ENCODE measurements around the gene PPM1D. TPM values are rescaled to one million over a fixed set of nuclear protein-coding genes. Genes with fewer than 3 reads are reported as not detected.

The PPM1D gene
- total and polyA plus RNA-seq, 2 of the 13 experiments (the other 11 are each of a cell fraction or from before 2014, with no cell fraction given), result 8.0 to 26.2 TPM

- TF ChIP-seq REST (IDR thresholded peaks at IDR 0.05; ENCODE audit: borderline replicate concordance in 1 of 2, low read depth in 1 of 2, low read length in 2 of 2) (no peak), GTF2F1 (IDR thresholded peaks at IDR 0.05; ENCODE audit: low read length) (no peak), FIP1L1 (IDR thresholded peaks at IDR 0.05; ENCODE audit: borderline replicate concordance, insufficient read depth, low read depth, low read length) (no peak), ZNF557 (CRISPR knock-in tag; IDR thresholded peaks at IDR 0.05) (no peak)
These were observed 19.0 kb downstream of the PPM1D start (continued) for GRCh38 chr17:60618854-60619526.

- H3K79me2 ChIP-seq (ENCODE audit: insufficient read depth, low read length), result peaks cover 55% of the 10 kb centered on the region
- H3K4me2 ChIP-seq (ENCODE audit: low read depth, low read length), result no peak overlapping the region
- no peak for DNase-seq (ENCODE audit: low spot score)
- ATAC-seq, result no peak
- H3K36me3 ChIP-seq (replicated peaks in 1 of 2; ENCODE audit: control insufficient read depth in 1 of 2, insufficient read depth in 2 of 2, low read length in 2 of 2), result peaks cover 7 to 22% of the 10 kb centered on the region in 2 experiments
- WGBS (ENCODE audit: low lambda C conversion rate), result 98% methylated on average over 2 of the region's 2 CpGs
- FAIRE-seq, result no peak
- peaks cover 2% of the 10 kb centered on the region; the same call in 1 of the 2 replicates for H4K20me1 ChIP-seq (ENCODE audit: insufficient read depth, low read length)
- H3K4me1 ChIP-seq (ENCODE audit: insufficient read depth, low read length), result peaks cover 8% of the 10 kb centered on the region
- no peak overlapping the region for H3K9ac ChIP-seq (ENCODE audit: insufficient read depth, low read depth, low read length)
- BruUV-seq (replicated peaks), result no TSS peak
- POLR2A ChIA-PET, result no interaction called here
- CTCF ChIA-PET (ENCODE audit: low intra/inter-chr PET ratio, low total read pairs), result no interaction called here
- intact Hi-C loops (cut with micrococcal nuclease; ENCODE audit: unreplicated experiment), result no loop called here
- no peaks in the 10 kb centered on the region for H3K9me3 ChIP-seq (ENCODE audit: low read length)
- no peak overlapping the region for H2AFZ ChIP-seq (ENCODE audit: low read length)
- H3K27me3 ChIP-seq (ENCODE audit: control insufficient read depth in 1 of 2, insufficient read depth in 2 of 2, low read length in 2 of 2), result no peaks in the 10 kb centered on the region
- H3K4me3 ChIP-seq (replicated peaks in 1 of 3; ENCODE audit: insufficient read depth in 1 of 3, low read depth in 2 of 3, low read length in 3 of 3), result no peak overlapping the region
- H3K27ac ChIP-seq (ENCODE audit: extremely low read length, insufficient read depth, low read length), result no peak overlapping the region
- in situ Hi-C loops (cut with HindIII; ENCODE audit: extremely low pct_ligation_motif_present, low pct_unique_long_range_greater_than_20kb), result no loop called here
- TF ChIP-seq SIX1 (CRISPR knock-in tag; IDR thresholded peaks at IDR 0.05; ENCODE audit: borderline replicate concordance) (no peak), ZFYVE20 (CRISPR knock-in tag; IDR thresholded peaks at IDR 0.05; ENCODE audit: borderline replicate concordance, low read depth) (no peak), SPEN (CRISPR knock-in tag; IDR thresholded peaks at IDR 0.05; ENCODE audit: low read depth) (no peak), HES4 (CRISPR knock-in tag; IDR thresholded peaks at IDR 0.05; ENCODE audit: borderline replicate concordance) (no peak), ZBTB7B (CRISPR knock-in tag; IDR thresholded peaks at IDR 0.05) (no peak), ZNF788 (CRISPR knock-in tag; IDR thresholded peaks at IDR 0.05; ENCODE audit: borderline replicate concordance) (no peak), FLYWCH1 (CRISPR knock-in tag; IDR thresholded peaks at IDR 0.05) (no peak), ZNF232 (CRISPR knock-in tag; IDR thresholded peaks at IDR 0.05; ENCODE audit: borderline replicate concordance) (no peak), ZSCAN9 (CRISPR knock-in tag; IDR thresholded peaks at IDR 0.05; ENCODE audit: borderline replicate concordance) (no peak), ATF5 (CRISPR knock-in tag; IDR thresholded peaks at IDR 0.05; ENCODE audit: low read depth) (no peak), TCF7L2 (IDR thresholded peaks at IDR 0.05; ENCODE audit: low read depth, low read length) (no peak), ZSCAN31 (CRISPR knock-in tag; IDR thresholded peaks at IDR 0.05; ENCODE audit: low read depth) (no peak), KLF16 (CRISPR knock-in tag; IDR thresholded peaks at IDR 0.05) (no peak), IRF9 (CRISPR knock-in tag; IDR thresholded peaks at IDR 0.05; ENCODE audit: borderline replicate concordance) (no peak), SMARCE1 (IDR thresholded peaks at IDR 0.05; ENCODE audit: borderline replicate concordance) (no peak)
These were observed 23.0 kb downstream of the PPM1D start for GRCh38 chr17:60622961-60623360.

All from HepG2 (cell line).